K562 (cell line): Measurements from ENCODE around the gene CEP85L.

ENCODE experiments used
- CCNT2 ChIP-seq: IDR thresholded peaks from 2 replicates; pipeline ENCODE4 v1.6.1; 2011; ENCODE audit warnings: borderline replicate concordance, low read depth, mild to moderate bottlenecking, moderate library complexity, mixed read lengths, low read length; ENCODE audit not compliant: insufficient read length; ENCODE audit errors: extremely low read depth
- CTCF ChIP-seq, 3 experiments: IDR thresholded peaks in 2 of 3; conservative IDR thresholded peaks in 1 of 3; 2 replicates each; pipeline ENCODE4 v1.5.1; 2011 to 2012; ENCODE audit warnings: low read length in 3 of 3, mild to moderate bottlenecking in 3 of 3, control low read depth in 2 of 3, improper control_type of control experiment in 1 of 3, inconsistent platforms in 1 of 3, low read depth in 1 of 3, mixed read lengths in 1 of 3, moderate library complexity in 1 of 3; ENCODE audit not compliant: insufficient read depth in 2 of 3
- GABPA ChIP-seq: fragments of 200-800 bp; sonication (Bioruptor generic); conservative IDR thresholded peaks from 2 replicates; pipeline ENCODE4 v1.6.1; 2016; ENCODE audit warnings: low read depth, missing genetic modification characterization, missing compliant biosample characterization
- KDM1A ChIP-seq, 2 experiments: fragments of 450-650 bp; IDR thresholded peaks; 2 replicates each; pipeline ENCODE4 v1.6.1; 2016; ENCODE audit warnings: mild to moderate bottlenecking in 2 of 2
- ZBTB33 ChIP-seq: sonication (generic); formaldehyde crosslinking; IDR thresholded peaks from 2 replicates; pipeline ENCODE4 v1.8.1; 2023; ENCODE audit warnings: mild to moderate bottlenecking, missing genetic modification reagents

DNA sequence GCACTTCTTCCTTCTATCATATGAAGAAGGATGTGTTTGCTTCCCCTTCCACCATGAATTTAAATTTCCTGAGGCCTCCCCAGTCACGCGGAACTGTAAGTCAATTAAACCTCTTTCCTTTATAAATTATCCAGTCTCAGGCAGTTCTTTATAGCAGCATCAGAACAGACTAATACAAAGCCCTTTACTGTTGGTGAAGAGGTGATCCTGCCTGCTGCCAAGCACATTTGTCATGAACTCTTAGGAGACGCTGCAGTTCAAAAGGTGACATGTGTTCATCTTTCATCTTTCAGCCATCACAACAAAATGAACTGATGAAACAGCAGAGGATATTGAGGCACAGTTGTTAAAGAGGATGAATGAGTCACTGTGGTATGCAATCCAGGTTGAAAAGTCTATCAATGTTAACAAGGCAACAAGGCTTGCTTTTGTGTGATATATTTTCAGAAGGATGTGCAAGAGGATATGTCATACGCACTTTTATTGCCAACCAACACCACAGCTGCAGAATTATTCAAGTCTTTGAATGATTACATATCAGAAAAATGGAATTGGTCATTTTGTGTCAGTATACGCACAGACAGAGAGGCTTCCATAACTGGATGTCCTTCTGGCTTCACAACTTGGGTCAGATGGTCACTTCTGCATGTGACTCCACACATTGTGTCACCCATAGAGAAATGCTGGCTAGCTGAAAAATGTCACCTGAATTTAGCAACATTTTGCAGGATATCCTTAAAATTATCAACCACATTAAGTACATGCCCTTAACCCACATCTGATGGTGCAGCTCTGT is 155.7 kb downstream of the CEP85L start:
- no peak for TF ChIP-seq KDM1A (IDR thresholded peaks at IDR 0.05)
- no peak for TF ChIP-seq CCNT2
- TF ChIP-seq CTCF (IDR thresholded peaks at IDR 0.05 in 2 of 3, conservative IDR thresholded peaks at IDR 0.05 in 1 of 3; ENCODE audit: insufficient read depth in 2 of 3, low read depth in 1 of 3, low read length in 3 of 3): no peak
- TF ChIP-seq ZBTB33: no peak
- no peak for TF ChIP-seq GABPA (tag)
